ENCODE measurements around the gene PHB1.

Gene PHB1
- total RNA-seq, result 96.6 to 365 reads per million in 2 experiments

- peak; percentile 95 for DNase-seq (ENCODE audit: low read depth)
Measured at GRCh38 chr17:49414622-49415350, at the start of gene PHB1. Gene PHB1, minus strand, starts transcription at chr17:49414882. Its CDS starts 1,618 bp downstream, at chr17:49413264.

GRCh38 chr17:49464049-49464448 is 49.4 kb upstream of the PHB1 start:
- DNase-seq (ENCODE audit: low read depth), result no peak

GRCh38 chr17:49461580-49461979 is 46.9 kb upstream of the PHB1 start:
- DNase-seq (ENCODE audit: low read depth), result no peak

- DNase-seq (ENCODE audit: low read depth), result no peak
Measured at GRCh38 chr17:49460401-49460800, 45.7 kb upstream of the PHB1 start.

- DNase-seq (ENCODE audit: low read depth), result no peak
Measured at GRCh38 chr17:49459401-49459984, 44.8 kb upstream of the PHB1 start.

- DNase-seq (ENCODE audit: low read depth), result no peak
Measured at GRCh38 chr17:49457564-49458535, 43.2 kb upstream of the PHB1 start.

GRCh38 chr17:49456183-49456965 is 41.7 kb upstream of the PHB1 start:
- no peak for DNase-seq (ENCODE audit: low read depth)

GRCh38 chr17:49455272-49455861 is 40.7 kb upstream of the PHB1 start:
- no peak for DNase-seq (ENCODE audit: low read depth)

- DNase-seq (ENCODE audit: low read depth), result no peak
Measured at GRCh38 chr17:49454050-49454449, 39.4 kb upstream of the PHB1 start.

GRCh38 chr17:49452661-49453060 is 38.0 kb upstream of the PHB1 start:
- DNase-seq (ENCODE audit: low read depth), result no peak

GRCh38 chr17:49452201-49452600 is 37.5 kb upstream of the PHB1 start:
- DNase-seq (ENCODE audit: low read depth), result no peak

GRCh38 chr17:49450735-49451134 is 36.1 kb upstream of the PHB1 start:
- DNase-seq (ENCODE audit: low read depth), result no peak

GRCh38 chr17:49450181-49450580 is 35.5 kb upstream of the PHB1 start:
- no peak for DNase-seq (ENCODE audit: low read depth)

GRCh38 chr17:49447628-49448302 is 33.1 kb upstream of the PHB1 start:
- DNase-seq (ENCODE audit: low read depth), result no peak

GRCh38 chr17:49445591-49445990 is 30.9 kb upstream of the PHB1 start:
- no peak for DNase-seq (ENCODE audit: low read depth)

GRCh38 chr17:49444384-49444783 is 29.7 kb upstream of the PHB1 start:
- no peak for DNase-seq (ENCODE audit: low read depth)

- no peak for DNase-seq (ENCODE audit: low read depth)
Measured at GRCh38 chr17:49443862-49444261, 29.2 kb upstream of the PHB1 start.

GRCh38 chr17:49442041-49442440 is 27.4 kb upstream of the PHB1 start:
- DNase-seq (ENCODE audit: low read depth), result no peak

GRCh38 chr17:49441578-49441977 is 26.9 kb upstream of the PHB1 start:
- DNase-seq (ENCODE audit: low read depth), result no peak

- DNase-seq (ENCODE audit: low read depth), result no peak
Measured at GRCh38 chr17:49440581-49440980, 25.9 kb upstream of the PHB1 start.
